Thoracic aorta (tissue), 2 donors: Measurements from ENCODE around the gene DDR2. TPM values are rescaled to one million over a fixed set of nuclear protein-coding genes. Genes with fewer than 3 reads are reported as not detected.
"Not testable (repeated sequence)": the region's sequence is repeated elsewhere in the genome, so short reads cannot be mapped to it uniquely, and the experiment has no call there.

Source experiments
- ATAC-seq: fragments of 150-250 bp; one replicate; pipeline ENCODE4 v1.8.0; 2017; ENCODE audit warnings: low read depth; ENCODE audit not compliant: insufficient number of reproducible peaks, low FRiP score
- DNase-seq: peaks from one replicate; pipeline ENCODE4 v3.0.0-alpha.2; 2020; ENCODE audit warnings: low spot score
- H3K27ac ChIP-seq, 2 donors: fragments of 200-600 bp; sonication (generic); 1 replicate in 1 of 2; 2 replicates in 1 of 2; pipeline ENCODE4 v1.5.1; 2016; ENCODE audit warnings: mild to moderate bottlenecking in 2 of 2, moderate library complexity in 2 of 2
- H3K27me3 ChIP-seq: fragments of 200-600 bp; sonication (generic); replicated peaks from 2 replicates; pipeline ENCODE4 v1.6.0; 2016; ENCODE audit warnings: mild to moderate bottlenecking; ENCODE audit not compliant: insufficient read depth
- H3K36me3 ChIP-seq: fragments of 200-600 bp; sonication (generic); one replicate; pipeline ENCODE4 v1.5.1; 2016
- H3K4me1 ChIP-seq, 2 donors: fragments of 200-600 bp; sonication (generic); 1 replicate in 1 of 2; 2 replicates in 1 of 2; pipeline versions ENCODE4 v1.5.1 to v1.6.0; 2016; ENCODE audit warnings: low read depth in 2 of 2, mild to moderate bottlenecking in 1 of 2; ENCODE audit not compliant: control insufficient read depth in 1 of 2
- H3K4me3 ChIP-seq: fragments of 200-600 bp; sonication (generic); 2 replicates; pipeline ENCODE4 v1.5.1; 2016; ENCODE audit warnings: mild to moderate bottlenecking
- H3K9me3 ChIP-seq: fragments of 200-600 bp; sonication (generic); 2 replicates; pipeline ENCODE4 v1.5.1; 2016
- total RNA-seq, 2 donors: library from RNA; depleted of rRNA; stranded (reverse); fragments of >200 nt; gene quantifications; one replicate each; pipeline versions ENCODE4 v1.1.0 to v1.2.3, GENCODE V29; 2016
- TF ChIP-seq, protein P1 (sequence below): fragments of 200-600 bp; sonication (generic); IDR thresholded peaks from one replicate; pipeline ENCODE4 v1.5.1; 2019; ENCODE audit warnings: antibody characterized with exemption

Gene DDR2
- total RNA-seq, 2 donors from 2014 or later: 133 to 144 TPM

- Histone ChIP-seq H3K36me3 (peaks cover 33% of the 10 kb centered on the region), H3K9me3 (no peaks in the 10 kb centered on the region), H3K4me1 (no peaks in the 10 kb centered on the region), H3K27me3 (no peaks in the 10 kb centered on the region), H3K4me3 (no peak overlapping the region), H3K27ac (no peak overlapping the region)
- TF ChIP-seq, protein P1, sequence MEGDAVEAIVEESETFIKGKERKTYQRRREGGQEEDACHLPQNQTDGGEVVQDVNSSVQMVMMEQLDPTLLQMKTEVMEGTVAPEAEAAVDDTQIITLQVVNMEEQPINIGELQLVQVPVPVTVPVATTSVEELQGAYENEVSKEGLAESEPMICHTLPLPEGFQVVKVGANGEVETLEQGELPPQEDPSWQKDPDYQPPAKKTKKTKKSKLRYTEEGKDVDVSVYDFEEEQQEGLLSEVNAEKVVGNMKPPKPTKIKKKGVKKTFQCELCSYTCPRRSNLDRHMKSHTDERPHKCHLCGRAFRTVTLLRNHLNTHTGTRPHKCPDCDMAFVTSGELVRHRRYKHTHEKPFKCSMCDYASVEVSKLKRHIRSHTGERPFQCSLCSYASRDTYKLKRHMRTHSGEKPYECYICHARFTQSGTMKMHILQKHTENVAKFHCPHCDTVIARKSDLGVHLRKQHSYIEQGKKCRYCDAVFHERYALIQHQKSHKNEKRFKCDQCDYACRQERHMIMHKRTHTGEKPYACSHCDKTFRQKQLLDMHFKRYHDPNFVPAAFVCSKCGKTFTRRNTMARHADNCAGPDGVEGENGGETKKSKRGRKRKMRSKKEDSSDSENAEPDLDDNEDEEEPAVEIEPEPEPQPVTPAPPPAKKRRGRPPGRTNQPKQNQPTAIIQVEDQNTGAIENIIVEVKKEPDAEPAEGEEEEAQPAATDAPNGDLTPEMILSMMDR: no peak
- no peak for DNase-seq
- no peak for ATAC-seq
Measured at GRCh38 chr1:162590686-162591085, 41.6 kb upstream of the DDR2 start.

- no peak for ATAC-seq
- TF ChIP-seq, protein P1: no peak
- Histone ChIP-seq H3K4me1 (no peaks in the 10 kb centered on the region), H3K27me3 (no peaks in the 10 kb centered on the region), H3K9me3 (no peaks in the 10 kb centered on the region), H3K36me3 (peaks cover 30% of the 10 kb centered on the region), H3K27ac (no peak overlapping the region), H3K4me3 (no peak overlapping the region)
- DNase-seq: no peak
Measured at GRCh38 chr1:162596514-162597170, 35.6 kb upstream of the DDR2 start.

- DNase-seq (no peak), ATAC-seq (no peak)
- TF ChIP-seq, protein P1: no peak
- Histone ChIP-seq H3K4me3 (no peak overlapping the region), H3K36me3 (peaks cover 23% of the 10 kb centered on the region), H3K4me1 (no peaks in the 10 kb centered on the region), H3K9me3 (no peaks in the 10 kb centered on the region), H3K27ac (no peak overlapping the region), H3K27me3 (no peaks in the 10 kb centered on the region)
Measured at GRCh38 chr1:162599451-162599850, 32.8 kb upstream of the DDR2 start.

- not testable (repeated sequence) for ATAC-seq, H3K27me3 ChIP-seq, H3K9me3 ChIP-seq, H3K4me1 ChIP-seq, H3K4me3 ChIP-seq, DNase-seq, H3K27ac ChIP-seq
- H3K36me3 ChIP-seq: peaks cover 23% of the 10 kb centered on the region
Measured at GRCh38 chr1:162603117-162603516, 29.1 kb upstream of the DDR2 start.

DNA sequence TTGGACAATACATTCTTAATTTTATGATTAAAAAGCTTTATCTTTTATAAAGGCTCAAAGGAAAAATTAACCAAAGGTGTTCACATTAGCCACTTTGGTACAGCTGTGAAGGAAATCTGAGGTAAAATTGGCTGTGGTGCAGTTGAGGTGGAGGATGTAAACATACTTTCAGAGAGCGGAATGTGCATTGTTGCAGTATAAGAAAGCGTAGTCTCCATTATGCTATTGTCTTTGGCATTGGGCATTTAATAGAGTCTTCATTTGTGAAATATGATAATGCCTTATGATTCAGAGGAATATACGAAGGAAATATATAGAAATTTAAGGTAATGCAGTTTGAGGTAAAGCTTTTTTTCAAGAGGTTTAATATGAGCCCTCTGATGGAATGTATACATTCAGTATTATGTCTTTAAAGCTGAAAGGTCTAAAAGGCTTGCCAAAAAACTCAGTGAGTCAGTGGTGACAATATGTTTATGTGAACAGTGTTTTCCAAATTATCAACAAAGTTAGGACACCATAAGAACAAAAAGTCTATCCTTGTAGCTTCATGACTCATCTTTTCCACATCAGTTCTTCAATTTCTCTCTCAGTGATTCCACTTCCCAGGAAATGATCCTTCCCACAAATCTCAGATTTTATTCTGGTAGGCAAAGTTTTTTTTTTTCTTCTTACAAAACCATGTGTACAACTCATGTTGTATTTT, 26.9 kb upstream of the DDR2 start:
- ATAC-seq (no peak), DNase-seq (no peak)
- no peaks in the 10 kb centered on the region for H3K27me3 ChIP-seq
- TF ChIP-seq, protein P1: no peak
- H3K9me3 ChIP-seq: no peaks in the 10 kb centered on the region
- H3K4me1 ChIP-seq: no peaks in the 10 kb centered on the region
- H3K4me3 ChIP-seq: no peak overlapping the region
- H3K36me3 ChIP-seq: peaks cover 14% of the 10 kb centered on the region
- H3K27ac ChIP-seq: no peak overlapping the region
